HAP-1 (cell line): ENCODE results near the gene DNAJC5G.
A peak's percentile ranks its signal among the peaks of the same experiment; 100 is the strongest.
"Not testable (repeated sequence)": the region's sequence is repeated elsewhere in the genome, so short reads cannot be mapped to it uniquely, and the experiment has no call there.

Experiments used
- DNase-seq, 2 experiments: peaks; one replicate each; pipeline ENCODE4 v3.0.0-alpha.2; 2016 to 2020; ENCODE audit warnings: low spot score in 2 of 2
- H3K27me3 ChIP-seq: fragments of 250-450 bp; sonication (Bioruptor Pico); 2 replicates; pipeline ENCODE4 v1.5.1; 2020; ENCODE audit warnings: low read depth, mild to moderate bottlenecking, moderate library complexity
- H3K36me3 ChIP-seq: fragments of 250-450 bp; sonication (Bioruptor Pico); replicated peaks from 2 replicates; pipeline ENCODE4 v1.5.1; 2020; ENCODE audit warnings: mild to moderate bottlenecking
- H3K4me1 ChIP-seq: fragments of 250-450 bp; sonication (Bioruptor Pico); 2 replicates; pipeline ENCODE4 v1.5.1; 2020; ENCODE audit warnings: mild to moderate bottlenecking
- H3K4me3 ChIP-seq: fragments of 250-450 bp; sonication (Bioruptor Pico); 2 replicates; pipeline ENCODE4 v1.5.1; 2020; ENCODE audit warnings: mild to moderate bottlenecking, moderate library complexity
- H3K9me3 ChIP-seq: fragments of 250-450 bp; sonication (Bioruptor Pico); 2 replicates; pipeline ENCODE4 v1.5.1; 2020; ENCODE audit warnings: mild to moderate bottlenecking, moderate library complexity
- in situ Hi-C: fragments of 300-500 bp; cut with MboI; formaldehyde crosslinking; loops from 3 replicates; pipeline ENCODE4 v1.14.3; 2020; ENCODE audit warnings: low sequenced_read_pairs, inconsistent platforms, mixed read lengths

DNAJC5G gene

DNA sequence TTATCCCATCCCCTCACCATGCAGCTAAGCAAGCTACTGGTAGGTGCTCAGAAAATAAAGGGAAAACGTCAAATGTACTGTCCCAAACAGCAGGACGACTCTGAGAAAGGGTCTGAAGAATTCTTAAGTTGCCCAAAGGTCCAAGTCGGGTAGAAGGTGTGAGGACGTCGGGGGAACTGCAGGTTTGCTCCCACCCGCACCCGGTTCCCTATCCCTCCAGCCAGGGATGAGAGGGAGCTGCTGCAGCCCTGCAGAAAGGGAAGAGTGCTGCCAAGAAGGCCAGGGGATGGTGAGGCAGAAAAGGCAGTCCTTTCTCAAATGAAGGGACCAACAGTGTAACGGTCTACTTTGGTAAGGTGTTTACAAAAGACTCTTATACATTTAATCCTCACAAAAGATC, 39.9 kb downstream of the DNAJC5G start:
- Histone ChIP-seq H3K4me1 (no peaks in the 10 kb centered on the region), H3K4me3 (no peak overlapping the region), H3K9me3 (no peaks in the 10 kb centered on the region), H3K36me3 (no peaks in the 10 kb centered on the region; the same call in 1 of the 2 replicates), H3K27me3 (no peaks in the 10 kb centered on the region)
- in situ Hi-C loops: no loop called here
- no peak for DNase-seq

DNA sequence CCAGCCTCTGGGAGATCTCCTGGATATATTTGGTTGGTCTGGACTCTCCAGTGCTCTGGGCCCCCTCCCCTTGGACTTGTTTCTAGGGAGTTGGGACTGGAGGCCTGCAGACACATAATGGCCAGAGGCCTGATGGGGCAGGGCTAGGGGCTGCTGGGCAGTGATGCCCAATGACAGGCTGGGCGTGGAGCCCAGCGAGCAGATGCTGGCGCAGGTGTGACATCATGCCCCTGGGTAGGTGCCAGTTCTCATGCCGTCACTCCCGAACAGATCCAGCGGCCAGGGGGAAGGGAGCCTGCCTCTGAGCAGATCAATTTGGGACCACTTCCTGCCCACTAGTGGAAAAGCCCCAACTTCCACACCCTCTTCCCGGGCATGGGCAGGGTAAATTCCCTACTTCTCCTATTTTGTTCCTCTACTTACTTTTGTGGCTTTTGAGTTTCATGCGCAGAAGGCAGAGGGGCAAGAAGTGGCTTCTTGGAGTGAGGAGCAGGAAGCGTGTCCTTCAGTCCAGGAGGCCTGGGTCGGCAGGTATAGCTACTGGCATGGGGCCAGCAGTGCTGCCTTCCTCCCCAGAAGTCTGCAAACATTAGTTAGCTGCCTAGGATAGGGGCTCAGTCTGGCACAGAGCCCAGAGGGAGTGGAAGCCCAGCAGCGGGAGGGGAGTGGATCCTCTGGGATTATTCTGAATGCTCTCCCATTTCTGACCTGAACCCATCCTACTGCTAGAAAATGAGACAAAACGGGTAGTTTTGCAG, 41.6 kb downstream of the DNAJC5G start:
- Histone ChIP-seq H3K4me1 (peaks cover 7% of the 10 kb centered on the region), H3K27me3 (no peaks in the 10 kb centered on the region), H3K9me3 (no peaks in the 10 kb centered on the region), H3K4me3 (no peak overlapping the region), H3K36me3 (peaks cover 9% of the 10 kb centered on the region; the same call in 1 of the 2 replicates)
- DNase-seq: no peak
- in situ Hi-C loops: no loop called here

DNA sequence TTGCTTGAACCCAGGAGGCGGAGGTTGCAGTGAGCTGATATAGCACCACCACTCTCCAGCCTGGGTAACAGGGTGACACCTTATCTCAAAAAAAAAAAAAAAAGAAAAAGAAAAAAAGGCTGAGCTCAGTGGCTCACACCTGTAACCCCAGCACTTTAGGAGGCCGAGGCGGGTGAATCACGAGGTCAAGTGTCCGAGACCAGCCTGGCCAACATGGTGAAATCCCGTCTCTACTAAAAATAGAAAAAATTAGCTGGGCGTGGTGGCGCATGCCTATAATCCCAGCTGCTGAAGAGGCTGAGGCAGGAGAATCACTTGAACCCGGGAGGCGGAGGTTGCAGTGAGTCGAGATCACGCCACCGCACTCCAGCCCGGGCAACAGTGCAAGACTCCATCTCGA, 44.6 kb downstream of the DNAJC5G start:
- peaks cover 18% of the 10 kb centered on the region for H3K4me1 ChIP-seq
- in situ Hi-C loops, H3K27me3 ChIP-seq, H3K9me3 ChIP-seq, H3K36me3 ChIP-seq, DNase-seq, H3K4me3 ChIP-seq: not testable (repeated sequence)

DNA sequence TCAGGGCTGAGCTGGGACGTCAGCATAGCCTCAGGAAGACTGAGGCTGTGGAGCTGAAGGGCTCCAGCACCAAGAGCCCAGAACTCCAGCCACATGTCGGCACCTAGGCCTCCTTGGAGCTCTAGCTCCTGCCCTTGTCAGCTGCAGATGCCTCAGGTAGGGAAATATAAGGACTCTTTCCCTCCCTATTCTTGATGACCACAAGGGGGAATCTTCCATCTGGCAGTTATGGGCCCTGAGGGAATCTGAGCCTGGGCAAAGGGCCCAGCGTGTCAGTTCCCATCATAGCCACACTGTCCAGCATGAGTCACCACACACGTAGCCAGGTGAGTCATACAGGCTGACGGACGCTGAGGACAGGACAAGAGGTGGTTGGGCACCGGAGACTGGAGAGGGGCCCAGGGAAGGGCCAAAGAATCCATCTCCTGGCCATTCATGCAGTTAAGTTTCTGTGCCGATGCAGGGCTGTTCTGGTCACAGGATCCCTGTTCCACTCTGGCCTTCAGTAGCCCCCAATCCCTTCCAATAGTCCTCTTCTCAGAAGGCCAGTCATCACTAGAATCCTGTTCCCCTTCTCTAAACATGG, 45.8 kb downstream of the DNAJC5G start:
- no peaks in the 10 kb centered on the region for H3K9me3 ChIP-seq
- peaks cover 15% of the 10 kb centered on the region for H3K36me3 ChIP-seq
- no peaks in the 10 kb centered on the region for H3K27me3 ChIP-seq
- H3K4me1 ChIP-seq: peaks cover 18% of the 10 kb centered on the region
- no peak overlapping the region; the same call in 1 of the 2 replicates for H3K4me3 ChIP-seq
- in situ Hi-C loops: no loop called here
- peak in 1 of 2 experiments; percentile 50 for DNase-seq

DNA sequence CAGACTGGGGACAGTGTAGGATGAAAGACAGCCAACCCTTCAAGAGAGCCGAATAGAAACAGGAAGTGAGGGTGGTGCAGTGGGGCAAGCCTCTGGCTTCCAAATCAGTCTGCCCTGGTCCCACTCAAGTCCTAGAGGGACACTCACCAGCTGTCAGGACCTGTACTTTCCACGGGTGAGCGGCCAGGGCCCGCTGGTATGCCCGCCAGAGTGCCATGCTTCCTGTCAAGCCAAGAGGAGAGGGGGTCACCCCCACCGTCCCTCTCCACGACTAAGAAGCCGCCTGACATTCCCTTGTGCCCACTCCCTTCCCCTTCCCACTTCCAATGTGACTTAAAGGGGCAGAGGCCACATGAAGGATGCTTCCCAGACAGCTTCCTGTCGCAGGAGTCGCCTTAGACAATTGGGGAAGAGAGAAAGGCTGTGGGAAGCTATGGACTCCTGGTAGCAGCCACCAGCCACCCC, 47.1 kb downstream of the DNAJC5G start:
- in situ Hi-C loops: no loop called here
- H3K27me3 ChIP-seq: no peaks in the 10 kb centered on the region
- H3K36me3 ChIP-seq: peaks cover 28% of the 10 kb centered on the region
- H3K4me3 ChIP-seq: peak overlapping the region; percentile 70
- peaks cover 18% of the 10 kb centered on the region for H3K4me1 ChIP-seq
- H3K9me3 ChIP-seq: no peaks in the 10 kb centered on the region
- no peak for DNase-seq

DNA sequence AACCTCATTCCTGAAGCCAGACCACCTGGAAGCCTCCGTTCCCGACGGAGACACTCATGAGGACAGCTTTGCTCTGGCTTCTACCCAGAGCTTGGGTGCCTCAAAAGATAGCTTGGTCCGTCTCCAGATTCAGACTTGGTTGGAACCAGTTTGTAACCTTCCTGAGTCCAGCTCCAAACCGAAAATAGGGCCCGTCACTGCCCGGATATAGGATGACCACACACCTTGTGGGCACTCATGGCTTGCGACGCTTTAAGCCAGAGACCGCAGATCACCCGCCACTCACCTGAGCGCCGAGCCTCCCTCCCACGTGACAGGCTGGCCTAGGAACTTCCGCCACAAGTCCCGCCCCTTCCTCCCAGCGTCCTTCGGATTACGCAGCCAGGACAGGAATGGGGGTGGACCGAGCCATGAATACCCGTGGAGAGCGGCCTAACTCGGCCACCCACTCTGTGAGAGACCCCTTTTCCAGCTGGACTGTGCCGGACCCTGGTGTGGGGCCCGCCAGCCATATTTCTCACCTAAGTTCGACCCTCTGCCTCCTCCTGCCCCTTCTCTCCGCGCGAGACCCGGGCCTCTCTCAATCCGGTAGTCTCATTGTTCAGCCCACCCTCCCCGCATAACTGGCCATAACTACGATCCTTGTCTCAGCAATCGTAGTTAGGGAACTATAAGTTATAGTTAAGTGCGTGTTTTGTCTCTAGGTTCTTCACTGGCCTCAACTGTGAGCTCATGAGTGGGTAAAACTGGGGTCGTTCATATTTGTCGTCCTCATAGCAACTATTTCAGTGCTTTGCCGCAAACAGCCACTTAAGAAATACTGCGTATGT, 47.7 kb downstream of the DNAJC5G start, which contains the start of gene MPV17:
Gene MPV17, minus strand, starts transcription at position 332 of the 830 bp plus-strand sequence. CDS start 580 bp downstream, outside the sequence.
- no peaks in the 10 kb centered on the region for H3K9me3 ChIP-seq
- H3K4me3 ChIP-seq: peak within 1 kb of the TSS; percentile 70
- H3K4me1 ChIP-seq: peaks cover 18% of the 10 kb centered on the region
- peak; percentile 88 to 96 for DNase-seq
- H3K36me3 ChIP-seq: peaks cover 33% of the 10 kb centered on the region
- no peaks in the 10 kb centered on the region for H3K27me3 ChIP-seq
- in situ Hi-C loops: no loop called here

DNA sequence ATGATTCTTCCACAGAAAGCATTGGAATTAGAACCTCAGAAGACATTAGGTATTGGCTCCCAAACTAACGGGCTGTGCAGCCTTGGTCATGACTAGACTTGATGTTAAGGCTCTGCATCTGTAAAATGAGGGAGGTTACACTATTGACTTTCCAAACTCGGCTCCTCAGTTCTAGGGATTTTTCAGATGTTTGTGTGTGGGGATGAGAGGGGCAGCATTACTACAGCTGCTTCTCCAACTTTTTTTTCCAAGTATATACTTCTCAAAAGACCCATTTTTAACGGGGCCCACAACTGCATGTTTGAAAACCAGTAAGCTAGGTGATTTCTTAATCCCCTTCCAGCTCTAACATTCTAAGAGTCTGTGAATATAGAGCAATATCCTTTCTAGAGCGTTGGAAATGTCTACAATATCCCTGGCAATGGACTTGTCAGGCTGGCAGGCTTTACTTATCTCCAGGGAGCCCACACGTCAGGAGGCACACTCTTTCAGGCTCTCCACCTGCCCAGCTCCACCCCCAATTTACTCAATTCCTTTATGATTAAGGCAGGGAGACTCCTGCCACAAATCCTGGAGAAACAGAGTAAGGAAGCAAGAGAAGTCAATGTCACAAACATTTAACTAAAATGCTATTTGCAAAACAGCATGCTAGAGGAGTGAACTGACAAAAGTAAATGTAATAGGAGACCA, 48.5 kb downstream of the DNAJC5G start:
- Histone ChIP-seq H3K9me3 (no peaks in the 10 kb centered on the region), H3K36me3 (peaks cover 40% of the 10 kb centered on the region), H3K4me1 (peaks cover 18% of the 10 kb centered on the region), H3K4me3 (peak overlapping the region; percentile 70), H3K27me3 (no peaks in the 10 kb centered on the region)
- DNase-seq: no peak
- in situ Hi-C loops: no loop called here

DNA sequence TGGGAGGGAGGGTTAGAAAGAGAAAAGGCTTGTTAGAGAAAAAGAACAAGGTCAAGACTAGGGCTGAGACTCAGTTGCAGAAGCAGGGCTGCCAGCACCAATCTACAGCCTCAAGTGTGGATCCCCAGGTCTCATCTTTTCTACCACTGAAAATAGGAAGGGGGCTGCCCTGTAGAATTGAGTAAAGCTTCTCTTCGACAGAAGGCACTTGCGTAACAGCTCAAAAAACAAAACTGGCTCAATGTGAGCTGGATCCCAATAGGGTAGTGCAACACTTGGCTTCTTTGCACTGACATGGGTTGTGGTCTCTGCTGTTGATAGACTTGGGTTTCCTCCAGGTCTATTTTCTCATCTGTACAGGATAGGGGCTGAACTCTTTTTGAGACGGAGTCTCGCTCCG, 49.5 kb downstream of the DNAJC5G start:
- in situ Hi-C loops: no loop called here
- peaks cover 18% of the 10 kb centered on the region for H3K4me1 ChIP-seq
- H3K36me3 ChIP-seq: peaks cover 48% of the 10 kb centered on the region
- no peaks in the 10 kb centered on the region for H3K9me3 ChIP-seq
- H3K27me3 ChIP-seq: no peaks in the 10 kb centered on the region
- DNase-seq: no peak
- H3K4me3 ChIP-seq: no peak overlapping the region
